ENCODE data around the gene ATP5F1A.

ATP5F1A gene

GRCh38 chr18:46097801-46098615, at the start of gene ATP5F1A:
Gene ATP5F1A (minus strand): TSS chr18:46098296. CDS start chr18:46098231, 65 bp downstream.
- TF ChIP-seq CEBPB (IDR thresholded peaks at IDR 0.05) (no peak; the same call in 1 of the 2 replicates), MAX (IDR thresholded peaks at IDR 0.05) (peak; percentile 90), REST (IDR thresholded peaks at IDR 0.05; ENCODE audit: low read depth) (no peak), TCF12 (IDR thresholded peaks at IDR 0.05; ENCODE audit: low read depth) (peak; percentile 48), NFIC (IDR thresholded peaks at IDR 0.05) (no peak), EGR1 (IDR thresholded peaks at IDR 0.05) (peak; percentile 65; the same call in 1 of the 2 replicates), FOXM1 (IDR thresholded peaks at IDR 0.05; ENCODE audit: borderline replicate concordance, low read depth) (no peak), TAF1 (IDR thresholded peaks at IDR 0.05; ENCODE audit: low read depth) (peak; percentile 90), YY1 (IDR thresholded peaks at IDR 0.05; ENCODE audit: low read depth) (peak; percentile 96), USF1 (IDR thresholded peaks at IDR 0.05) (peak; percentile 88), RAD21 (IDR thresholded peaks at IDR 0.05; ENCODE audit: low read depth) (no peak), EP300 (IDR thresholded peaks at IDR 0.05; ENCODE audit: borderline replicate concordance) (no peak; the same call in 1 of the 2 replicates), ZBTB7A (IDR thresholded peaks at IDR 0.05; ENCODE audit: low read depth) (no peak), TEAD4 (IDR thresholded peaks at IDR 0.05) (peak; percentile 58), CREB1 (IDR thresholded peaks at IDR 0.05; ENCODE audit: low read depth) (no peak)

- TF ChIP-seq MAX (IDR thresholded peaks at IDR 0.05) = no peak
These were observed 43.1 kb upstream of the ATP5F1A start for GRCh38 chr18:46141199-46141598.

GRCh38 chr18:46140173-46140572, 42.1 kb upstream of the ATP5F1A start:
- no peak for TF ChIP-seq ZBTB7A (IDR thresholded peaks at IDR 0.05; ENCODE audit: low read depth)
- no peak for TF ChIP-seq EP300 (IDR thresholded peaks at IDR 0.05; ENCODE audit: borderline replicate concordance)
- no peak for TF ChIP-seq EGR1 (IDR thresholded peaks at IDR 0.05)
- no peak for TF ChIP-seq REST (IDR thresholded peaks at IDR 0.05; ENCODE audit: low read depth)
- TF ChIP-seq CEBPB (IDR thresholded peaks at IDR 0.05) = no peak
- no peak for TF ChIP-seq CREB1 (IDR thresholded peaks at IDR 0.05; ENCODE audit: low read depth)

GRCh38 chr18:46134920-46135675, 37.0 kb upstream of the ATP5F1A start:
- TF ChIP-seq FOXM1 (IDR thresholded peaks at IDR 0.05; ENCODE audit: borderline replicate concordance, low read depth) (no peak), TAF1 (IDR thresholded peaks at IDR 0.05; ENCODE audit: low read depth) (no peak), USF1 (IDR thresholded peaks at IDR 0.05) (peak; percentile 52; the same call in 1 of the 2 replicates), CREB1 (IDR thresholded peaks at IDR 0.05; ENCODE audit: low read depth) (no peak)

GRCh38 chr18:46133534-46133933, 35.4 kb upstream of the ATP5F1A start:
- TF ChIP-seq FOXM1 (IDR thresholded peaks at IDR 0.05; ENCODE audit: borderline replicate concordance, low read depth) = no peak

GRCh38 chr18:46130061-46130460, 32.0 kb upstream of the ATP5F1A start:
- TF ChIP-seq TCF12 (IDR thresholded peaks at IDR 0.05; ENCODE audit: low read depth) (no peak), ZBTB7A (IDR thresholded peaks at IDR 0.05; ENCODE audit: low read depth) (no peak), MAX (IDR thresholded peaks at IDR 0.05) (no peak), FOXM1 (IDR thresholded peaks at IDR 0.05; ENCODE audit: borderline replicate concordance, low read depth) (no peak), NFIC (IDR thresholded peaks at IDR 0.05) (no peak), REST (IDR thresholded peaks at IDR 0.05; ENCODE audit: low read depth) (no peak), EP300 (IDR thresholded peaks at IDR 0.05; ENCODE audit: borderline replicate concordance) (no peak), CREB1 (IDR thresholded peaks at IDR 0.05; ENCODE audit: low read depth) (no peak), USF1 (IDR thresholded peaks at IDR 0.05) (no peak), EGR1 (IDR thresholded peaks at IDR 0.05) (no peak), TEAD4 (IDR thresholded peaks at IDR 0.05) (no peak), TAF1 (IDR thresholded peaks at IDR 0.05; ENCODE audit: low read depth) (no peak), RAD21 (IDR thresholded peaks at IDR 0.05; ENCODE audit: low read depth) (no peak), CEBPB (IDR thresholded peaks at IDR 0.05) (no peak), YY1 (IDR thresholded peaks at IDR 0.05; ENCODE audit: low read depth) (no peak)
